Stimulated activated CD4-positive, alpha-beta T cell treated with anti-CD3 and anti-CD28 coated beads, Interleukin-15, amount 100 ng/mL, for 1 hour (primary cell): ENCODE data around the gene DLG2.
"Not testable (repeated sequence)": the region's sequence is repeated elsewhere in the genome, so short reads cannot be mapped to it uniquely, and the experiment has no call there.

Experiments
- DNase-seq, 2 donors: peaks; one replicate each; pipeline ENCODE4 v3.0.0-alpha.2; 2020; ENCODE audit warnings: low read depth in 1 of 2, low spot score in 1 of 2

The DLG2 gene

DNA sequence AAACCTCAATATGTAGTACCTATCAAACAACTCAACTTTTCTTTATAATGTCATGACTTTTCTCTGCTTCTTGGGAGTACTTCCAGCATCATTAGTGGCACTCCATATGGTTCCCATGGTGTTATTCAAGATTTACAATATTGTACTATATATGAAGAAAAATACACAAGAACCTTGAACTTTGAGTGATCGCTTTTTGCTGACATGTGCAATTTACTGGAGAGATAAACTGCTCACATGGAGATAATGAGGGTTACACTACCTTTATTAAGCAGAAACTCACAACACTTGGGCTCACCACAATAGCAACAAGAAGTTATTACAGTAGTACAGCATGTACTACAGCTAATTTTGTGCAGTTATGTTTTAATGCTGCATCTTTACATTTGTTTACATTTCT lies 388.2 kb downstream of the DLG2 start:
- no peak for DNase-seq

- not testable (repeated sequence) for DNase-seq
These were observed 389.1 kb downstream of the DLG2 start for GRCh38 chr11:85238038-85238437.

GRCh38 chr11:85236211-85236610 lies 390.9 kb downstream of the DLG2 start:
- no peak for DNase-seq

- DNase-seq: no peak
These were observed 394.6 kb downstream of the DLG2 start for GRCh38 chr11:85232559-85232958.

GRCh38 chr11:85231588-85231987 lies 395.6 kb downstream of the DLG2 start:
- no peak for DNase-seq

DNA sequence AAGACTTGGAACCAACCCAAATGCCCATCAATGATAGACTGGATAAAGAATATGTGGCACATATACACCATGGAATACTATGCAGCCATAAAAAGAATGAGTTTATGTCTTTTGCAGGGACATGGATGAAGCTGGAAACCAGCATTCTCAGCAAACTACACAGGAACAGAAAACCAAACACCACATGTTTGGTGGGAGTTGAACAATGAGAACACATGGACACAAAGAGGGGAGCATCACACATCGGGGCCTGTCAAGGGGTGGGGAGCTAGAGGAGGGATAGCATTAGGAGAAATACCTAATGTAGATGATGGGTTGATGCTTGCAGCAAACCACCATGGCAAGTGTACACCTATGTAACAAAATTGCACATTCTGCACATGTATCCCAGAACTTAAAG lies 397.4 kb downstream of the DLG2 start:
- DNase-seq: not testable (repeated sequence)

DNA sequence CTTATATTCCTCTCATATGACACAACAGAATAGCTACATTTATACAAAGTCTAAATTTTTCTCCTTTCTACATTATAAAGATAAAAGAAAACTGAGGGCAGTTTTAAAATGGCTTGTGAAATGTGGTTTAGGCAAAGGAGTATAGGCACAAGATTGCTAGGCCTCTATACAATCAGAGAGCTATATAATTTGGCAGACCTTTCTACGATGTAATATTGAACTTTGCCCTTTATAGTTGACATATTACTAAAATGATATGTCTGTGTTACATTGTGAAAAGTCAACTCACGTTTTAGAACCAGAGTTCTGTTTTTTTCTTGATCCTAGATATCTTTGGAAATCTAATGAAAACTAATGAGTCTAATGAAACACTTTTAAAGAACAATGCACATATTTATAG lies 430.2 kb downstream of the DLG2 start:
- no peak for DNase-seq

GRCh38 chr11:85195934-85196333 lies 431.2 kb downstream of the DLG2 start:
- DNase-seq: no peak

DNA sequence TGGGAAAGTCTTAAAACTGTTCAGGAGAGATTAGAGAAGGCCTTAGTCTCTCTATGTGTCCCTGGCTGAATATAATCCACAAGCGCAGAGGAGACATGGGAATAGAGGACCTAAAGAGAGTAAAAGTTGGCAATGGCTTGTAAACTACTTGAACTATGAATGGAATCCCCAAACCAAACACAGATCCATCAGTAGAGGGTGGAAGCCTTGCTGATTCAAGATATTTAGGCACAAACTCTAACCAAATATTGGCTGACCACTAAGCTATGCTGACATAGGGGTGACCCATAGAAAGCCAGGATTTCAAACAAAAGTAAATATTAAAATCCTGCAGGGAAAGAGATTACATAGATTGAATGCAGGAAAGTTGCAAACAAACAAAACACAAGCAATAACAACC lies 439.2 kb downstream of the DLG2 start:
- no peak for DNase-seq

DNA sequence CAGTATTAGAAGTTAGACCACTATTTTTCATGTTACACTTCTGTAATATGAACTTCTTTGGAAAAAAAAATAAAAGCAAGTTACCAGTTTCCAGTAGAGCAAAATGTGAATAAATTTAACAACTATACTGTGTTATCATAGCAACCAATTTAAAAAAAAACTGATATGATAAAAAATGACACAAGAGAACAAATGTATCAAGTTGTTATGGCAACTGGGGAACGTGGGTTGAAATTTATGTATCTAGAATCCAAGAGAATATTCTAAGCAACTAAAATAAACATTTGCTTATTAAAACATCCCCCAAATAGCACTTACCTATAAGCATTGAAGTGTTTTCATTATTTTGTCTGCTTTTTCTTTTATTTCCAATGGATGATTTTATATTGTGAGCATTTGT lies 442.4 kb downstream of the DLG2 start:
- no peak for DNase-seq

DNA sequence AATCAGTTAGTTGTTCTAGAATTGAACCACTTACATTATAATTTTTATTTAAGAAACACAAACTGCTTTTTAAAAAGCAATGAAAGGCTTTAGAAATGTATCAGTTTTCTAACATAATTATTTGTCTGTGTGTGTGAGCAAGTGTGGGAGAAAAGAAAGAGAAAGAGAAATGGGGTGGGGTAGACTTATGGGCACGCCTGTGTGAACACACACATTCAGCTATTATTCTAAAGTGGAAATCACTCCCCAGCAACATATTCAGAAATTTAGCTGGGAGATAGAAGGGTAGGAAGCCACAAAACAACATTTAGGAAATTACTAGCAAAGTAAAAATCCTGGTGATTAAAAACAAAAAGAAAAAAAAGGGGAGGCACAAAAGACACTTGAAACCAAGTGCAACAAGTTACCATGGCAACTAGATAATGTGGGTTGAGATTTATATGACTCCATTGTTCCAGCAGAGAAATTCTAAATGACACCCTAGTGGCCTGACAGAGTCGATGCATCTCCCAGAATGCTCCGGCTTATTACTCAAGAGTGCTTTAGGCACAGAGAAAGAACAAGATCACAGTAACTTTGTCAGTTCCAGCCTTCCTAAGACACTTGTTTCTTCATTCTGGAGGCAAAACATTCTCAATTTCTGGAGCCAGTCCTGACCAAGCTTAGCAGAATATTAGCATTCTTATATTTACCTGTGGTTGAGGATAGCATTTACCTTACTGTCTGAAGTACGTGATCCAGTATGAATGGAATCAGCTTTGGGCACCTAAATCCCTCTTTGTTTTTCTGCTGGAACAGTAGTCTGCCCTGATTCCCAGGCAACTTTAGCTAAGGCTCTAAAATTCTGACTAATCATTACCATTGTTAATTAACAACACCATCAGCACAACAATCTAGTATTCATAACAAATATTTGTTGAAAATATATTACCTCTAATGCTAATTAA lies 444.4 kb downstream of the DLG2 start:
- no peak for DNase-seq

- no peak for DNase-seq
These were observed 446.6 kb downstream of the DLG2 start for GRCh38 chr11:85180528-85180927.

DNA sequence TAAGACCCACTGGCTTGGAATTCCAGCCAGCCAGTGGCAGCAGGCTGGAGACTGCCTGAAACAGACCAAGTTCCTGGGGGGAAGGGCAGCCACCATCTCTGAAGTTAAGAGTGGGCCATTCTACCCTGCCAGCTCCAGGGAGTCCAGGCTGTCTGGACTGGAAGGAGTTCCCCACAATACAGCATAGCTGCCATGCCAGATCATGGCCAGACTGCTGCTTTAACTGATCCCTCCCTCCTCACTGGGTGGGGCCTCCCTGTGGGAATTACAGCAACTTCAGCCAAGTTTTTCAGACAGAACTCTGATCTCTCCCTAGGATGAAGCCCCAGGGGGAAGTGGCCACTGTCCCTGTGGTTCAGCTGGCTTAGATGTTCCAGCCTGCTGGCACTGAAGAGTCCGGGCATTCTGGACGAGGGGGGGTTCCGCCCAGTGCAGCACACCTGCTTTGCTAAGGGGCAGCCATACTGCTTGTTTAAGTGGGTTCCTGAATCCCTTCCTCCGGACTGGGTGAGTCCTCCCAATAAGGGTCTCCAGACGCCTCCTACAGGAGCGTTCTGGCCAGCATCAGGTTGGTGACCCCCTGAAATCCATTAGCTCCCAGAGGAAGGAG lies 455.4 kb downstream of the DLG2 start:
- DNase-seq: no peak

GRCh38 chr11:85170184-85170583 lies 457.0 kb downstream of the DLG2 start:
- no peak for DNase-seq

GRCh38 chr11:85167471-85167870 lies 459.7 kb downstream of the DLG2 start:
- no peak for DNase-seq

DNA sequence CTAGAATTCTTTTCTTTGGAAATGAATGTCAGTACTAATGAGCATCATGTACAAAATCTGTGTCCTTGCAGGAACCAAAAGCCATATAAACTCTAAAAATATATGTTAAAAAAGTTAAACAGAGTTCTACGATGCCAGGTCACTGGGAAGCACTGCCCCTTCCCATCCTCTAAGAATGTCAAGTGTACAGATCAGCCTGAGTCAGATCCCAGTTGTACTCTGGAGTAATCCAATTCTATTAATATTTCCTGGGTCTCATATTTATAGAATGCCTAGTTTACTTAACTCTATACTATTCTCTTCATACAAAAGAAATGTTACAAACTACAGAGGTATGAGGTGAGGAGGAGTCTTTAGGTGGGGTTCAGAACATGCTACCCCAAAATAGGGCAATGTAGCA lies 460.1 kb downstream of the DLG2 start:
- DNase-seq: no peak

DNA sequence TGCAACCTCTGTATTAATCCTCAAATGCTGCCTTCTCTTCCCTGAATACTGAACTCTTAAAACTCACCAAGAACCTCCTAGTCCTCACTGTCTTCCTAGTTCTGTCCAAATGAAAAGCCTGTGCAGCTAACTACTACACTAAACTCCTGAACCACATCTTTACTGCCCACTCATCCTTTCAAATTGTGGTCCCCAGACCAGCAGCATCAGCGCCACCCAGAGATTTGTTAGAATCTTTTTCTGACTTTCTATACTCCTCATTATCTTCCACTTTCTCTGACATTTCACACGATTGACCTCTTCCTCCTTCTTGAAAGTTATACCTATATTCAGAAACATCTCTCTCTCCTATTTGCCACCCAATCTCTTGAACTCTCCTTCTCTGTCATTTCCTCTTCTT lies 461.3 kb downstream of the DLG2 start:
- DNase-seq: no peak

- DNase-seq: no peak
These were observed 462.4 kb downstream of the DLG2 start for GRCh38 chr11:85164743-85165142.

DNA sequence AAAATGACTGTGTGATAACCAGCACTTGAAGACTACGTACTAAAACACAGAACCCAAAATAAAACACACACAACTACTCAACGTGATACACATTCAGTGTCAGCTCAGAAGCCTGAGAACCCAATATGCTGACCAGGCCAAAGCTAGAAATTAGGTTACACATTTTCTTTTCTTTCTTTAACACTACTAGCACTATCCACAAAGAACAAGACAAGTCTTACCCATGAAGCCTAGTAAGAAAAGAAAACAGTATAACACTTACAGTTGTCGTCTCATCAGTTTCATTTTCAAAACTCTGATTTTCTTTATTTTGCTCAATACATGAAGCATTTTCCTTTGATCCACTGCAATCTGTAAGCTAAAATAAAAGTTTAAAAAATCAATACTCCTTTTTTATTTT lies 472.9 kb downstream of the DLG2 start:
- no peak for DNase-seq

DNA sequence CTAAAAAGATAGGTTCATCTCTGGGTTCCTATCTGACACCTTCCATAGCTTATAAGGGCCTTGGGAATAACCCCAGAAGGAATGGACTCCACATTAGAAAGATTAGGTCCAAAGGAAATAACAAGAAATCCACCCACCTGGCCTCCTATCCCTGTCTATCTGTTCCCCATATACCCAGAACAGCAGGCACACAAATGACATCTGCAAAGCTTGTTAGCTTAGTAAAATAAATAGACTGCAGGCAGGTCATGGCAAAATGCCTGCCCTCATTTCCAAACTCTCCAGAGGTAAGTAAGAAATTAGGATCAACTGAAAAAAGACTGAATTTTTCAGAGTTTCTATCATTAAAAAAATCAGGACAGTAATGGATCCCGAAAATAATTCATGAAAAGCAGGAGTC lies 489.5 kb downstream of the DLG2 start:
- DNase-seq: no peak

DNA sequence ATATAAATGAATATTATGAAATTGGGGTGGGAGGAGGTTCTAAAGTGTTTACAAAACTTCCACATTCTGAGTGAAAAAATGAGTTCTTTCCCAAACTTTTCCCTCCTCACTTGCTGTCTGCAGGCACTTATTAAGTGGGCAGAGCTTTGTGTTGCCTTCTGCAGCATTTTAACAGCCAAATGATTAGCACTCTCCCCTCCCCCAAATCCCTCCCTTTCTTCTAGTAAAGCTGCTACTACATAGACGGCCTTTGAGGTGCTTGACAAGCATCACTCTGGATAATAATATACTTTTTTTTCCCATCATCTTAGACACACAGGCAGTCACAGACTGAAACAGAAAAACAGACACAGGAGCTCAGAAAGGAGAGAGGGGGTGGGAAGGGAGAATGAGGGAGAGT lies 493.5 kb downstream of the DLG2 start:
- no peak for DNase-seq

DNA sequence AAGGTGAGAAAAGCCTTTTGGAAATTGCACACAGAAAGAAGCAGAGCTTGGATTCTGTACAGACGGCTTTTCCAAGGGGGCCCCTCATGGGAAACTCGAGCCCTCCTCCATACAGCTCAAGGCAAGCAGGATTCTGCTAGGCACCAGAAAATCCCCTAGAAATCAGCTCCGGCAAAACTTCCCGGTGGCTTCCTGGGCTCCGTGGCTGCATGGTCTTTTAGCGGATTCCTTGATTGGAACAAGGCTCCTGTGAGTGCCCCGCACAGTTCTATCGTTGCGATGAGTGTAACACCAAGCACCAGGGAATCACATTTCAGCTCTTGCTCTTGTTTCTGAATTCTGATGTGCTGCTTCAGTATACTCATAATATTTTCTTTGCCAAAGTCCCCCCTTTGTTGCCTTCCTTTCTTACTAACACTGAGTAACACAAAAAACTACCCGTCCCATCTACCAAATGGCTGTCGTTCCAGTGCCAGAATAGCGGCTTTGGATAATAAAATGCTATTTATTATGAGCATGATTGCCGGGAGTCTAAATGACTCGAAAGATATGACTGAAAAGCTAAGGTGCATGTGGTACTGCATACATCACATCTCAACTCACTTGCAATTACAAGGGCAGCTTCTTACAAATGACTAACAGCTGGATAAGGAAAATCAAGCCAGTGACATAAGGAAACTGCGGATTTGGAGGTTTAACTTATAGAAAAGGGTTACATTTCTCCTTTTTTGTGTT lies 494.1 kb downstream of the DLG2 start:
- DNase-seq: no peak
